IMR-90 (cell line): Measurements from ENCODE around the gene PXT1.

ENCODE experiments used
- BHLHE40 ChIP-seq: fragments of 150-350 bp; IDR thresholded peaks from 2 replicates; pipeline ENCODE4 v1.6.1; 2016; ENCODE audit warnings: mild to moderate bottlenecking, low read depth, low read length
- CEBPB ChIP-seq: IDR thresholded peaks from 2 replicates; pipeline ENCODE4 v1.6.1; 2012; ENCODE audit warnings: low read depth, low read length, improper control_type of control experiment
- CHD1 ChIP-seq: IDR thresholded peaks from 2 replicates; pipeline ENCODE4 v1.6.1; 2012; ENCODE audit warnings: low read depth, low read length, improper control_type of control experiment
- CTCF ChIP-seq: conservative IDR thresholded peaks from 2 replicates; pipeline ENCODE4 v1.5.1; 2012; ENCODE audit warnings: mild to moderate bottlenecking, low read depth, low read length, improper control_type of control experiment
- ELK1 ChIP-seq: fragments of 150-350 bp; IDR thresholded peaks from 2 replicates; pipeline ENCODE4 v1.6.1; 2016; ENCODE audit warnings: low read depth, mild to moderate bottlenecking, low read length, moderate library complexity, borderline replicate concordance
- MAFK ChIP-seq: IDR thresholded peaks from 2 replicates; pipeline ENCODE4 v1.6.1; 2012; ENCODE audit warnings: low read depth, low read length, improper control_type of control experiment
- MXI1 ChIP-seq: IDR thresholded peaks from 2 replicates; pipeline ENCODE4 v1.6.1; 2012; ENCODE audit warnings: low read depth, mild to moderate bottlenecking, low read length, moderate library complexity, borderline replicate concordance
- NFE2L2 ChIP-seq: fragments of 150-350 bp; IDR thresholded peaks from 2 replicates; pipeline ENCODE4 v1.6.1; 2016; ENCODE audit warnings: low read depth, mild to moderate bottlenecking, low read length
- POLR2A ChIP-seq: IDR thresholded peaks from 2 replicates; pipeline ENCODE4 v1.6.1; 2012; ENCODE audit warnings: mild to moderate bottlenecking, low read depth, low read length
- RAD21 ChIP-seq: IDR thresholded peaks from 2 replicates; pipeline ENCODE4 v1.6.1; 2012; ENCODE audit warnings: low read length, improper control_type of control experiment
- RFX5 ChIP-seq: IDR thresholded peaks from 2 replicates; pipeline ENCODE4 v1.8.0; 2012; ENCODE audit warnings: low read depth, mild to moderate bottlenecking, low read length, moderate library complexity
- SMC3 ChIP-seq: fragments of 150-350 bp; IDR thresholded peaks from 2 replicates; pipeline ENCODE4 v1.6.1; 2016; ENCODE audit warnings: low read depth, mild to moderate bottlenecking, antibody characterized with exemption, low read length, moderate library complexity

- TF ChIP-seq CTCF (no peak), RFX5 (no peak), CHD1 (no peak), POLR2A (no peak), BHLHE40 (no peak), CEBPB (no peak), MAFK (no peak), SMC3 (no peak), RAD21 (no peak), NFE2L2 (no peak), MXI1 (no peak), ELK1 (no peak)
These were observed 60.9 kb downstream of the PXT1 start for GRCh38 chr6:36381502-36382389.
